MM.1S (cell line): ENCODE measurements around the gene MOAP1.

Experiments
- EZH2phosphoT487 ChIP-seq: fragments of 300-600 bp; sonication (generic); IDR thresholded peaks from 2 replicates; pipeline ENCODE4 v1.6.1; 2018; ENCODE audit warnings: antibody characterized with exemption, low read length
- TF ChIP-seq, protein P1 (sequence below): fragments of 300-600 bp; sonication (generic); IDR thresholded peaks from 2 replicates; pipeline ENCODE4 v1.5.1; 2016; ENCODE audit warnings: antibody characterized with exemption, low read length, mixed read lengths

DNA sequence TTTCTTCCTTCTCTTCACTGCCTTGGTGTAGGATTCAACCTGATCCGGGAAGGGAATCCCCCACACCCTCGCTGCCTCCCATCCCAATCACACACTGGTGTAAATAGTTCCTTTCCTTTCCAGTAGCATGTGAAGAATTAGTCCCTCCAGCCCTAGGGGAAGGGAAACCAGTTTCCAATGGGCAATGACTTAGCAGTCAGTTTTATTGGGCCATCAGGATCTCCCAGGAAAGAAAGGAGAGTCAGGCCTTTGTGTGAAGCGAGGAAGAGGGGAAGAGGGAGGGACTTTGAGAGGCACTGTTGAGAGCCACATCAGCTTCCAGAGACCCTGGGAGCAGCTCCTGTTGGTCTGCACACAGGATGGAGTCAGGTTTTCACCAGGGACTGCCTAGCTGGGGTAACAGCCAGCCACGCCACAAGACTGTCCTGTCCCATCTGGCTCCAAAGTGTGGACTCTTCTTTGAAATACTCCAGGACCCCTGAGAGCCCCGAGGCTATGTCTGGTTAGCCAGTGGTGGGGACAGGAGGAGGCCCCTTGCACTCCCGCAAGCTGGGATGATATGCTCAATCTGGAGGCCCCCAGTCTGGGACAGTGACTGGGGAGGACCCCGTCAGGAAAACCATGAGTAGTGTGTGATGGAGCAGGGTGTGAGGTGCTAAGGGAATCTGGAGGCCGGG lies 27.9 kb downstream of the MOAP1 start:
- TF ChIP-seq, protein P1, sequence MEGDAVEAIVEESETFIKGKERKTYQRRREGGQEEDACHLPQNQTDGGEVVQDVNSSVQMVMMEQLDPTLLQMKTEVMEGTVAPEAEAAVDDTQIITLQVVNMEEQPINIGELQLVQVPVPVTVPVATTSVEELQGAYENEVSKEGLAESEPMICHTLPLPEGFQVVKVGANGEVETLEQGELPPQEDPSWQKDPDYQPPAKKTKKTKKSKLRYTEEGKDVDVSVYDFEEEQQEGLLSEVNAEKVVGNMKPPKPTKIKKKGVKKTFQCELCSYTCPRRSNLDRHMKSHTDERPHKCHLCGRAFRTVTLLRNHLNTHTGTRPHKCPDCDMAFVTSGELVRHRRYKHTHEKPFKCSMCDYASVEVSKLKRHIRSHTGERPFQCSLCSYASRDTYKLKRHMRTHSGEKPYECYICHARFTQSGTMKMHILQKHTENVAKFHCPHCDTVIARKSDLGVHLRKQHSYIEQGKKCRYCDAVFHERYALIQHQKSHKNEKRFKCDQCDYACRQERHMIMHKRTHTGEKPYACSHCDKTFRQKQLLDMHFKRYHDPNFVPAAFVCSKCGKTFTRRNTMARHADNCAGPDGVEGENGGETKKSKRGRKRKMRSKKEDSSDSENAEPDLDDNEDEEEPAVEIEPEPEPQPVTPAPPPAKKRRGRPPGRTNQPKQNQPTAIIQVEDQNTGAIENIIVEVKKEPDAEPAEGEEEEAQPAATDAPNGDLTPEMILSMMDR, result no peak
- no peak for TF ChIP-seq EZH2phosphoT487
